Activated T-helper 9 cell treated with anti-CD3 and anti-CD28 coated beads, Interleukin-2, amount 50 U/mL, for 16 hours (primary cell): Measurements from ENCODE around the gene SIDT2.

ENCODE experiments used
- DNase-seq: peaks from one replicate; pipeline ENCODE4 v3.0.0-alpha.2; 2020; ENCODE audit warnings: low read depth

SIDT2 gene

DNA sequence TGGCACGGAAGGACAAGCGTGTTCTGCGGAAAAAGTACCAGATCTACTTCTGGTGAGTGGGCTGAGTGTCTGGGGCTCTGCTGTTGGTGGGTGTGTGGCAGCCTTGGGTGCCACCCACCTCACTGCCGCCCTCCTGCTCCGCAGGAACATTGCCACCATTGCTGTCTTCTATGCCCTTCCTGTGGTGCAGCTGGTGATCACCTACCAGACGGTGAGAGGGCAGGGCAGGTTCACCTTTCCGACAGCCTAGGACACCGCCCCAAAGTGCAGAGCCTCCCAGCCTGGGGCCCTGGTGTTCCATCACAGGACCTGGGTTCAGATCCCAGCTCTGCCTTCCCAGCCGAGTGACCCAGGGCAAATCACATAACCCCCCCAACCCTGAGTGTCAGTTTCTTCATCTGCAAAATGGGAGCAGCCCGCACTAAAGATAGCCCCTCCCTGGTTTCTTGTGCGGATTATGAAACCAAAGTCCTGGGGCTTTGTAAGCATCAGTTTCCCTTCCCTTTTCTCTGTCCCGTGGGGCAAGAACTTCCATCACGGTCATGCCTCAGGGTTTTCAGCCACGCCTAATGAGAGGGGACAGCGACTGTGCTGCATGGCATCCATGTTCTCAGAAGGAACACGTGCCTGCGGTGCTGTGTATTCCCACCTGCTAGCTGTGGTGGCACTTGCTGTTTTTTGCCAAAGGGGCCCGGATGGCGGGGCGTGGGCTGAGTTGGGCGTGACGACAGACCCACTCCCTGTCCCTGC lies 10.8 kb downstream of the SIDT2 start:
- no peak for DNase-seq

DNA sequence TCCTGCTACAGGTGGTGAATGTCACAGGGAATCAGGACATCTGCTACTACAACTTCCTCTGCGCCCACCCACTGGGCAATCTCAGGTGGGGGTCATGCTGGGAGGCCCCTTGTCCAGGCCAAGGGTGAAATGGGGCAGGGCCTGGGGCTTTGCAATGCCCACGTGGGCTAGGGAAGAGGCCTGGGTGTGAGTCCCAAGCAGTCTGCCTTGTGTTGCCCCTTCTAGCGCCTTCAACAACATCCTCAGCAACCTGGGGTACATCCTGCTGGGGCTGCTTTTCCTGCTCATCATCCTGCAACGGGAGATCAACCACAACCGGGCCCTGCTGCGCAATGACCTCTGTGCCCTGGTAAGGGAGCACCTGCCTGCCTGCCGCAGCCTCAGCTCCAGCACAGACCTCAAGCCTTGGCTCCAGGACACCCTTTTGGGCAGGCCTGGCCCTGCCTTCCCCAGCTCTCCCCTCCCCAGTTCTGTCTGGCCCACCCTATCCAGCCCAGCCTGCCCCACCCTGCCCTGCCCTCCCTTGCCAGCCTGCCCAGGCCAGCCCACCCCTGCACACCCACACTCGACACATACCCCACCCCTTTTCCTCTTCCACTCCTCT lies 11.5 kb downstream of the SIDT2 start:
- DNase-seq: no peak

DNA sequence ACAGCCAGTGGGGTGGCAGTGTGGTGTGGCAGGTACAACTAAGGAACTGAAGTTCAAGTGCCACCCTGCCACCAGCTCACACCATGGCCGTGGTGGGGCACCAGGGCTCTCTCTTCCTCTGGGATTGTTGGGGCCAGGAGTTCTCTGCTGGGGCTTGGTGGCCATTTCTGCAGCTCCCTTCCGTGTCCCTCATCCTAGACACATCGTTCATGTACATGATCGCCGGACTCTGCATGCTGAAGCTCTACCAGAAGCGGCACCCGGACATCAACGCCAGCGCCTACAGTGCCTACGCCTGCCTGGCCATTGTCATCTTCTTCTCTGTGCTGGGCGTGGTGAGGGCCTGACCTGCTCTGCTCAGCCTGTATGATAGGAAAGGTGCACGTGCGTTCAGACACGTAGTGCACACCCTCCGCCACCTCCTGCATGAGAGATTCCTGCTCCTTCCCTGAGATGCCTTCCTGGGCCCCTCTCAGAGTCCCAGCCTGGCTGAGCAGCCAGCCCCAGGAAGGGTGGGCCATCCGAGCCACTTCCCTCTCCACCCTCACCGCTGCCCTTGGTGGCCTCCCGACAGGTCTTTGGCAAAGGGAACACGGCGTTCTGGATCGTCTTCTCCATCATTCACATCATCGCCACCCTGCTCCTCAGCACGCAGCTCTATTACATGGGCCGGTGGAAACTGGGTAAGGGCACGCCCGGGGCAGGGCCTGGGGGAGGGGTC lies 13.3 kb downstream of the SIDT2 start:
- no peak for DNase-seq

DNA sequence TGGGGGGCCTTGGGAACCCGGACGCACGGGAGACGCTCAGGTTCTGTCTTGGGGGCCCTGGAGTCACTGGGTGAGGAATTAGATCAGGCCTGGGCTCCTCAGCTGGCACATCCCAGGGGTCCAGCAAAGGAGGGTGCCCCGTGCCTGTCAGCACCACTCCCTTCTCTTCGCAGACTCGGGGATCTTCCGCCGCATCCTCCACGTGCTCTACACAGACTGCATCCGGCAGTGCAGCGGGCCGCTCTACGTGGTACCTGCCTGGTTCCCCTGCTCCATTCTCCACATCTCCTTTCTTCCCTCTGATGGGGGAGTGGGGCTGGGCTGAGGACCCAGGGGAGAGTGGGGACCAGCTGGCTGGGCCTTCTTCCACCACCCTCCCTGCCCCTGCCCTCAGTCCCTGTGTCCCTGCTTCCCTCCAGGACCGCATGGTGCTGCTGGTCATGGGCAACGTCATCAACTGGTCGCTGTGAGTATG lies 13.9 kb downstream of the SIDT2 start:
- no peak for DNase-seq

DNA sequence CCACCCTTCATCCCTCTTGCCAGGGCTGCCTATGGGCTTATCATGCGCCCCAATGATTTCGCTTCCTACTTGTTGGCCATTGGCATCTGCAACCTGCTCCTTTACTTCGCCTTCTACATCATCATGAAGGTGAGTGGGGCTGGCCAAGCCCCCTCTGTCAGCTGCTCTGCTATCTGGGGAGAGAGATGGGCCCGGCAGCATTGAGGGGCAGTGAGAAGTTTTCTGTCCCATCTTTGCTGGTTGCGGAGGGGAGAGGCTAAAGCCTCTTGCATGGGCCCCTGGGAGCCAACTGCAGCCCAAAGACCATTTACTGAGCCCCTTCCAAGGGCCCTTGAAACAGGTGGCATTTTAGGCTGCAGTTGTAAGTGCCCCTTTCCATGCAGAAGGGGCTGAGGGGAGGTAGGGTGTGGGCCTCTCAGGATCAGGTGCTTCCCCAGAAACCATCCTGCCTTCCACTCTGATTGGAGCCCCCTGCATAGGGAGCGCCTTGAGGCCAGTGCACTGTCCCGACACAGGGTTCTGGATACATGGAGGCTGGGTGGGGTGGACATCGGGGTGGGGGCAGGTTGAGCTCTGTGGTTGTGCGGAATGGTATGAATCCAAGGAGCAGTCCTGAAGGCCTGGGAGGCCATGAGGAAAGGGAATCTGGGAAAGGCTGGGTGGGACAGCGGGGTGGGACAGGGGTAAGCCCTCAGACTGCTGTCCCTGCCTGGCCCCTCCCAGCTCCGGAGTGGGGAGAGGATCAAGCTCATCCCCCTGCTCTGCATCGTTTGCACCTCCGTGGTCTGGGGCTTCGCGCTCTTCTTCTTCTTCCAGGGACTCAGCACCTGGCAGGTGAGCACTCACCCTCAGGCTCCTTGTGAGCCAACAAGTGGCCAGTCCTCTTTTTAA lies 14.8 kb downstream of the SIDT2 start:
- no peak for DNase-seq

DNA sequence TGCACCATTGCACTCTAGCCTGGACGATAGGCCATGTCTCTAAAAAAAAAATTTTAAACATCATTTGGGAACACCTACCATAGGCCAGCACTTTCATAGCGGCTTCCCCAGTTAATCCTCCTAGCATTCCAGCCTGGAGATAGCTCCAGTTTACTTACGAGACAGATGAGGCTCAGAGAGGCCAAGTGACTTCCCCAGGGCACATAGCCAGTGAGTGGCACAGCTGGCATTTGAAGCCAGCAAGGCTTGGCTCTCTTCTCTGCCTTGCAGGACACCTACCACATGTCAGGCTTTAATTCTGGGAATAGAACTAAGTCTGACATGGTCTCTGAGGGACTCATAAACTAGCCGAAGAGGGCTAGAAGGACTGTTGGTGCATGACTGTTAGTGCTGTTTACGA lies 15.7 kb downstream of the SIDT2 start:
- DNase-seq: no peak

DNA sequence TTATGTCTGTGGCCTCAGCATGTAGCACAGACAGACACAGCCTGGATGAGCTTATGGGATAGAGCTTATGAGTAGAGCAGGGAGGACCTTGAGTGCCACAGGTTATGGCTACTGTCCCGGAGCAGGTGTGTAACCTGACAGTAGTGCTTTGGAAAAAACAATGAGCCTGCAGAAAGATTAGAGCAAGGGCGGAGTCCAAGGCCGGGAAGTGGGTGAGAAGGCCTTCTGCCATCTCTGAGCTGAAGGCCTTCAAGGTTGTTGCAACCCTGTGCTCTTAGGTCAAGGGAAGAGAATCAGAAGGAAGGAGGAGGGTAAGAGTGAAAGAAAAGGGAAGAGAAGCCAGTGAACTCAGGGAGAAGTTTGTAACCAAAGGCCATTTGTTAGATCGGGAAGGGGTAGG lies 16.7 kb downstream of the SIDT2 start:
- DNase-seq: no peak

DNA sequence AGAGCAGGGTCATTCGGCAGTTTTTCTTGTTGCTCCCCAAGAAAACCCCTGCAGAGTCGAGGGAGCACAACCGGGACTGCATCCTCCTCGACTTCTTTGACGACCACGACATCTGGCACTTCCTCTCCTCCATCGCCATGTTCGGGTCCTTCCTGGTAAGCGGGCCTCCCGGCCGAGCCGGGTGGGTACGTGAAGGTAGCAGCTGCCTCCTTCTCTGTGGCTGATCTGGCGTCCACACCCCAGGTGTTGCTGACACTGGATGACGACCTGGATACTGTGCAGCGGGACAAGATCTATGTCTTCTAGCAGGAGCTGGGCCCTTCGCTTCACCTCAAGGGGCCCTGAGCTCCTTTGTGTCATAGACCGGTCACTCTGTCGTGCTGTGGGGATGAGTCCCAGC lies 17.2 kb downstream of the SIDT2 start:
- no peak for DNase-seq

DNA sequence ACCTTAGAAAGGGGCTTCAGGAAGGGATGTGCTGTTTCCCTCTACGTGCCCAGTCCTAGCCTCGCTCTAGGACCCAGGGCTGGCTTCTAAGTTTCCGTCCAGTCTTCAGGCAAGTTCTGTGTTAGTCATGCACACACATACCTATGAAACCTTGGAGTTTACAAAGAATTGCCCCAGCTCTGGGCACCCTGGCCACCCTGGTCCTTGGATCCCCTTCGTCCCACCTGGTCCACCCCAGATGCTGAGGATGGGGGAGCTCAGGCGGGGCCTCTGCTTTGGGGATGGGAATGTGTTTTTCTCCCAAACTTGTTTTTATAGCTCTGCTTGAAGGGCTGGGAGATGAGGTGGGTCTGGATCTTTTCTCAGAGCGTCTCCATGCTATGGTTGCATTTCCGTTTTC lies 18.5 kb downstream of the SIDT2 start:
- DNase-seq: no peak

DNA sequence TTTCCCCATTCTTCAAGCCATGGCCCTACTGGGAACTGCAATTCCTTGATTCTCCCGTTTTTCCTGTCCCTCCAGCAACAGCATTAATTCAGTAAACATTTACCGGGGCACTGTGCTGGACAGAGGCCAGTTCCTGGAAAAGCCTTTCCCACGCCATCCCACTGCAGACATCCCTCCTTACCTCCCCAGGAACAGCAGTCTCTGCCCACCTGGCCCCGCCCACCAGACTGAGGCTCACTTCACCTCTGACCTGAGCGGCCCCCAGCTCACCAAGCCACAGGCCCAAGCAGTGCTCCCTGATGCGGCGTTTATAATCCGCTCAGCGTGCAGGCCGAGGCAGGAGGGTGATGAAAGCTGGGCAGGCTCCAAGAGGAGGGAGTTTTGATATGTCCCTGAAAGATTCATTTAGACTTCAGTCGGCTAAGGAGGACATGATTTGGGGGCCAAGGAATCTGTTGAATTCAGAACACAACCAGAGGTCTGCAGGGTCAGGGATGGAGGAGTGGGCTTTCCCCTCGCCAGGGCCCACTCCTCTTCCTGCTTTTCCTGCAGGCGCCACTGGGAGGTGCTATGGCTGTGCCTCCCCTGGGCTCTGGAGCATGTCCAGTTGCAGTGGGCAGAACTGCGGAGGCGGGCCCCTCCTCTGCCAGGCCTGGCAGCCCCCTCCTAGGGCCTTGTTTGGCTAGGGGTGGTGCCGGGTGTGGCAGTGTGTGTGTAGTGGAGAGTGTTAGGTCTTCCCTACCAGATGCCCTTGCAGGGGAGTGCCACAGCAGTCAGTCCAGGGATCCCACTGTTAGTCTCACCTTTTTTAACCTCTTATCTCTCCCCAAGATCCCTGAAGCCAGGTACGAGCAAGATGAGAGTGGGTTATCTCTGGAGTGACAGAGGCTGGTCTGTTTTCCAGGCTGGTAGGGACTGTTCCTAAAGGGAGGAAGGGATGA lies 19.2 kb downstream of the SIDT2 start:
- DNase-seq: no peak

DNA sequence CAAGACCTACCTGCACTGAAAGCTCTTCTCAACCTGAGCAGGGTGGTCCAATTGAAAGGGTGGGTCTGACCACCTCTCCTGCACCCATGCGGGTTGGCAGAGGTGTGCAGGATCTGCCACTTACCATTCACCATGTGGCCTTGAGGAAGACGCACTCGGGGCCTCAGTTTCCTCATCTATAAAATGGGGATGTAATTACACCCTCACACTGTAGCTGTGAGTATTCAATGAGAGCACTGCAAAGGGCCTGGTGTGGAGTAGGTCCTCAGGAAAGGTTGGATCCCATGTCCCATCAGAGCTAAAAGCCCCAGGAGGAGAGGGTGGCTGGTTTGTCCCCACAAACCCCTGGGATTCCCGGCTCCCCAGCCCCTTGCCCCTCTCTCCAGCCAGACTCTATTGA lies 20.1 kb downstream of the SIDT2 start:
- no peak for DNase-seq

DNA sequence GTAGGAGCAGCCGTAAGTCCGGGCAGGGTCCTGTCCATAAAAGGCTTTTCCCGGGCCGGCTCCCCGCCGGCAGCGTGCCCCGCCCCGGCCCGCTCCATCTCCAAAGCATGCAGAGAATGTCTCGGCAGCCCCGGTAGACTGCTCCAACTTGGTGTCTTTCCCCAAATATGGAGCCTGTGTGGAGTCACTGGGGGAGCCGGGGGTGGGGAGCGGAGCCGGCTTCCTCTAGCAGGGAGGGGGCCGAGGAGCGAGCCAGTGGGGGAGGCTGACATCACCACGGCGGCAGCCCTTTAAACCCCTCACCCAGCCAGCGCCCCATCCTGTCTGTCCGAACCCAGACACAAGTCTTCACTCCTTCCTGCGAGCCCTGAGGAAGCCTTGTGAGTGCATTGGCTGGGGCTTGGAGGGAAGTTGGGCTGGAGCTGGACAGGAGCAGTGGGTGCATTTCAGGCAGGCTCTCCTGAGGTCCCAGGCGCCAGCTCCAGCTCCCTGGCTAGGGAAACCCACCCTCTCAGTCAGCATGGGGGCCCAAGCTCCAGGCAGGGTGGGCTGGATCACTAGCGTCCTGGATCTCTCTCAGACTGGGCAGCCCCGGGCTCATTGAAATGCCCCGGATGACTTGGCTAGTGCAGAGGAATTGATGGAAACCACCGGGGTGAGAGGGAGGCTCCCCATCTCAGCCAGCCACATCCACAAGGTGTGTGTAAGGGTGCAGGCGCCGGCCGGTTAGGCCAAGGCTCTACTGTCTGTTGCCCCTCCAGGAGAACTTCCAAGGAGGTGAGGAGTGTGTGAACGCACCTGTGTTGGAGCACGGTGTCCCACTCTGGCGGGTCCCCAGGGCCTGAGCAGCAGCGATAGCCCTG lies 20.7 kb downstream of the SIDT2 start, which contains the start of gene TAGLN:
TSS of gene TAGLN (plus strand) at position 318 of the 863 bp plus-strand sequence. CDS start 3,644 bp downstream, outside the sequence.
- DNase-seq: no peak

DNA sequence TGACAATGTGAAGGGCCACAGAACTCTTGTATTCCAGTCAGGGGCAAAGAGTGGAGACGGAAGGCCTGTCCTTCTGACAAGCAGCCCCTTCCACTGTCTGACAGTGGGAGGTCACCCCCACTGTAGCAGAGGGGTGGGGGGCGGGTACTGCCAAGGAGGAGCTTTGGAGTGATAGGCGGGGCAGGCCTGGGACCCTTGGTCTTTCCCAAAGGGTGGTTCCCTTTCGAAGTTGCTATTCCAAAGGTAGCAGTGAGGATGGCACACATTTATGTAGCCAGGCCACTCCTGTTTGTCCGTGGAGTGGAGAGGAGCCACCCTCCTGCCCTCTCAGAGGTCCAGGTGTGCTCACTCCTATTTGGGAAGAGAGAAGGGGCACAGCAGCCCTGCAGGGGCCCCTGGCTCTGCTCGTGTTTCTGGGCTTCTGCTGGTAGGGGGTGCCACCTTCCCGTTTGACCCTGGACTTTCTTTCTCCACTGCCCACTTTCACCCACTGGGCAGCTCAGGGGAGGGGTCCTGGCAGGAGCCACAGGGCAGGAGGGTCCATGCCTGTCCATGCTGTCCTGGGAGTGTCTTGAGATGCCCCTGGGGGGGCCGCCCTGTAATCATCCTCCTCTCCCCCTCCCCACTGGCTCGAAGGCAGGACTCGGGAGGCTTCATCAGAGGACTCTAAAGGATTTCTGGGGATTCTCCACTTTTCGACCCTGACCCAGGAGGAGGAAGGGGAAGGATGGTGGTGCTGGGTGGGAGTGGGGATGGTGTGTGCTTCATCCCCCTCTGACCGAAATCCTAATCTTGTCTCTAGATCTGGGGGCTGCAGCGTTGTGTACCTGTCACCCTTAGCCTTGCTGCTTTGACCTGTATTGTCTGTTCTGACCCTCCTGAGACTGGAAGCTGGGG lies 21.6 kb downstream of the SIDT2 start:
- no peak for DNase-seq

DNA sequence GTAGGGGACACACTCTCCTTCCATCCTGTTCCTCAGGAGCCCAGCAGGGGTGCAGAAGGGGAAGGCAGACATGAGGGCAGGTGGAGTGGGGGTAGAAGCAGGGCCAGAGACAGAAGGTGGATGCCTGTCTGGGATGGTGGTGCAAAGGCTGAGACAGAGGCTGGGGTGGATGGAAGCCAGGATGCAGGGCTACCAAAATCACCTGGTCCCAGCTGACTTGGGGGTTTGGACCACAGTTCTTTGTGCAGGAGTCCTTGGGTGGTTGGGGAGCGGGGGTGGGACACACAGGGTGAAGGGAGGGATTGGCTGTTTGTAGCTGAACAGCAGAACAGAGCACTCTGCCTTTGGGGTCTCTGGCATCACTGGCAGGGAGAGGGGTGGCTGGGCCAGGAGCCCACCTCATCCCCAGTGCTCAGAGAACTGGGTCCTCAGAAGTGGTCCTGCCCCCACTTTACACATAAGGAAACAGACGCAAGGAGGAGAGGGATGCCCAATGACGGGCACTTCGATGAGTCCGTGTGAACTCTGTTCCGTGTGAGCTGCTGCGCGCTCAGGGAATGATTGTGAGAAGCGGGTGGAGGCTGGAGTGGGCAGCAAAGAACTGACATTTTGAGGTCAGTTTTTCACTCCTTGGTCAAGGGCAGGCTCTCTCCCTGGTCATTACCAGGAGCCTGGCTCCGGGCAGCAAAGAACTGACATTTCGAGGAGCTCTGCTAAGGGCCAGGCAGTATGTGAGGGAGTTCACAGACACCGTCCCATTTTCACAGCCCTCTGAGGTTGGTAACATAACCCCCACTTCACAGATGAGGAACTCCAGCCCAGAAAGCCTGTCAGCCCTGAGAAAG lies 22.5 kb downstream of the SIDT2 start:
- DNase-seq: no peak

DNA sequence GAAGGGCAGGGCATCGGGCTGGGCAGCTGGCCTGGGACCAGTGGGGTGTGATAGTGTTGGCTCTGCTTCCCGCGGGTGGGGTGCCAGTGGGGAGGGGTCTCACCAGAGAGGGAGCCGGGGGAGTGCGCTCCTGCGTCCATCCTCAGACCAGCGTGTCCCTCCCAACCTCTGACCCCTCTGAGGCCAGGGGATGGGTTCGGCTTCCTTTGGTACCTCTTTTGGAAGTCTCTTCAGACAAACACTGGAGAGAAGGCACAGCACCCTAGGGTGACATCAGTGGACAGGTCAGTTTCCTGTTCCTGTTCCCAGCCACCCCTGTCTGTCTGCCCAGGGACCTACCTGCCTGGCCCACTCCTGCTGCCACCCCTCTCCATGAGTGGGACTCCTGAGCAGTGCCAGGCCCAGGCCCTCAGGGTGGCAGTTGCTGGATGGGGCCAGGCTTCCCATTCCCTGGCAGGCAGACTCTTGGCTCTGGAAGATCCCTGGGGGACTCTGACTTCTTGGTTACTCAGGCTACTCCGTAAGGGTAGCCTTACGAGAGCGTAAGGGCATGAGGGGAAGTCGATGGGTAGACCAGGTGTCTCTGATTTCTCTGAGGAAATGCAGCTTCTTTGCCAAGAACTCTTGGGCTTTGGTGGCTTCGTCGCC lies 23.2 kb downstream of the SIDT2 start:
- no peak for DNase-seq

DNA sequence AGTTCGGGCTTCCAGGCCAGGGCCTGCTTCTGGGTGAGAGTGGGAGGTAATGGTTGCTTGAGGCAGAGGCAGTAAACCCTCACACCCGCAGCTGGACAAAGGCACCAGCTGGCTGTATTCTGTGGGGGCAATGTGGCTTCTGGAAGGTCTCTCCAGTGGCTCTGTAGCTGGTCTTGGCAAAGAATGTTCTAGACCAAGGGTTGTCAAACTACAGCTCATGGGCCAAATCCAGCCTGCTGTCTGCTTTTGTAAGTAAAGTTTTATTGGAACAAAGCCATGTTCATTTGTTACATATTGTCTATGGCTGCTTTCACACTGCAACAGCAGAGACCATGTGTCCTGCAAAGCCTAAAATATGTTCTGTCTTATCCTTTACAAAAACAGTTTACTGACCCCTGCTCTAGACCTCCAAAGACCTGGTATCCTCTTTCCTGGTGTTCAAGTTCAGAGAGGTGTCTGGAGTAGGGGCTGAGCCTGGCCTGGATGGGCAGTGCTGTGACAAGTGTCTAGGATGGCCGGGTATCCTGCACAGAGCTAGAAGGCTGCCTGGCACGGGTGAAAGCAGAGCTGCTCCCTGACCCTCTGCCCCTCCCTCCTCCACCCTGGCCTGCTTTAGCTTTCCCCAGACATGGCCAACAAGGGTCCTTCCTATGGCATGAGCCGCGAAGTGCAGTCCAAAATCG lies 24.0 kb downstream of the SIDT2 start:
- no peak for DNase-seq

DNA sequence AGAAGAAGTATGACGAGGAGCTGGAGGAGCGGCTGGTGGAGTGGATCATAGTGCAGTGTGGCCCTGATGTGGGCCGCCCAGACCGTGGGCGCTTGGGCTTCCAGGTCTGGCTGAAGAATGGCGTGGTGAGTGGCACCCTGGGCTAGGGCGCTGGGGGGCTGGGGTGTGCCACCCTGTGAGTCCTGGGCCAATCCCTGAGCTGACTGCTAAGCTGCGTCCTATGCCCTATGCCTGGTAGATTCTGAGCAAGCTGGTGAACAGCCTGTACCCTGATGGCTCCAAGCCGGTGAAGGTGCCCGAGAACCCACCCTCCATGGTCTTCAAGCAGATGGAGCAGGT lies 24.5 kb downstream of the SIDT2 start:
- no peak for DNase-seq
